H1 (cell line): ENCODE measurements around the gene CDC42EP2. TPM values are rescaled to one million over a fixed set of nuclear protein-coding genes. Genes with fewer than 3 reads are reported as not detected.
A peak's percentile ranks its signal among the peaks of the same experiment; 100 is the strongest.

Source experiments
- CTCF ChIA-PET: fragments of 300-600 bp; sonication (Branson Sonifier 250); formaldehyde crosslinking; loops from one replicate; lab custom pipeline; 2021; ENCODE audit not compliant: partially characterized antibody; lab: Charles Lee
- POLR2A ChIA-PET: fragments of 300-600 bp; sonication (Branson Sonifier 250); formaldehyde crosslinking; loops from one replicate; lab custom pipeline; 2021; ENCODE audit warnings: inconsistent platforms; ENCODE audit not compliant: partially characterized antibody; lab: Charles Lee
- DNase-seq, 2 experiments: peaks; one replicate each; pipeline versions ENCODE4 v3.0.0 to v3.0.0-alpha.2; 2010 to 2022; ENCODE audit warnings: low spot score in 2 of 2, low read depth in 1 of 2, mixed read lengths in 1 of 2
- FAIRE-seq: peaks from 2 replicates; lab custom pipeline; 2011; peaks lifted over from hg19 to GRCh38; lab: Jason Lieb, UNC
- H2AFZ ChIP-seq: 2 replicates; pipeline ENCODE4 v1.8.1; 2012; ENCODE audit warnings: low read length, inconsistent platforms
- H2AK5ac ChIP-seq: 2 replicates; pipeline ENCODE4 v1.6.1; 2013; ENCODE audit warnings: low read depth, low read length
- H2BK120ac ChIP-seq: replicated peaks from 2 replicates; pipeline ENCODE3; 2013; ENCODE audit warnings: low read depth, low read length, inconsistent platforms
- H2BK12ac ChIP-seq: 2 replicates; pipeline ENCODE4 v1.6.1; 2013; ENCODE audit warnings: low read depth, low read length
- H2BK15ac ChIP-seq: 2 replicates; pipeline ENCODE4 v1.6.1; 2013; ENCODE audit warnings: low read length
- H2BK20ac ChIP-seq: 2 replicates; pipeline ENCODE4 v1.6.1; 2013; ENCODE audit warnings: low read length
- H2BK5ac ChIP-seq: 2 replicates; pipeline ENCODE4 v1.6.1; 2013; ENCODE audit warnings: low read depth, low read length
- H3K14ac ChIP-seq: 2 replicates; pipeline ENCODE4 v1.6.1; 2013; ENCODE audit warnings: inconsistent platforms; ENCODE audit not compliant: insufficient read length
- H3K18ac ChIP-seq: 2 replicates; pipeline ENCODE4 v1.6.1; 2013; ENCODE audit warnings: low read length; ENCODE audit errors: extremely low read depth
- H3K23ac ChIP-seq: 2 replicates; pipeline ENCODE4 v1.6.1; 2013; ENCODE audit warnings: inconsistent platforms; ENCODE audit not compliant: insufficient read length
- H3K23me2 ChIP-seq: 2 replicates; pipeline ENCODE4 v1.6.1; 2013; ENCODE audit warnings: low read depth, low read length
- H3K27ac ChIP-seq: 2 replicates; pipeline ENCODE4 v1.6.1; 2011; ENCODE audit warnings: low read depth, low read length, inconsistent platforms
- H3K27me3 ChIP-seq, 4 experiments: replicated peaks in 1 of 4; 1 replicate in 1 of 4; 2 replicates in 3 of 4; pipeline versions ENCODE4 v1.6.1 to v1.8.1; 2011 to 2013; ENCODE audit warnings: low read length in 3 of 4, mild to moderate bottlenecking in 3 of 4, inconsistent platforms in 2 of 4, mixed read lengths in 2 of 4, moderate library complexity in 1 of 4; ENCODE audit not compliant: control insufficient read depth in 3 of 4, insufficient read depth in 3 of 4; ENCODE audit errors: extremely low read depth in 1 of 4
- H3K36me3 ChIP-seq, 4 experiments: 2 replicates each; pipeline versions ENCODE4 v1.6.1 to v1.8.1; 2011 to 2013; ENCODE audit warnings: mild to moderate bottlenecking in 4 of 4, low read length in 3 of 4, moderate library complexity in 2 of 4, control low read depth in 1 of 4, inconsistent platforms in 1 of 4; ENCODE audit not compliant: insufficient read depth in 4 of 4, control insufficient read depth in 2 of 4
- H3K4ac ChIP-seq: replicated peaks from 2 replicates; pipeline ENCODE3; 2013; ENCODE audit warnings: low read length, low read depth, mixed read lengths, inconsistent platforms; ENCODE audit not compliant: insufficient read length
- H3K4me1 ChIP-seq, 4 experiments: replicated peaks in 1 of 4; 1 replicate in 1 of 4; 2 replicates in 3 of 4; pipeline versions ENCODE4 v1.6.1 to v1.8.1; 2011 to 2013; ENCODE audit warnings: low read length in 3 of 4, inconsistent platforms in 2 of 4, mixed read lengths in 1 of 4; ENCODE audit not compliant: insufficient read depth in 4 of 4, control insufficient read depth in 3 of 4
- H3K4me2 ChIP-seq, 2 experiments: 2 replicates each; pipeline versions ENCODE4 v1.6.1 to v1.8.1; 2011 to 2013; ENCODE audit warnings: low read depth in 2 of 2, low read length in 2 of 2, control low read depth in 1 of 2, inconsistent platforms in 1 of 2, mild to moderate bottlenecking in 1 of 2; ENCODE audit not compliant: insufficient read depth in 1 of 2
- H3K4me3 ChIP-seq, 4 experiments: fragments of 200-600, 300-600 bp in 1 of 4; sonication (generic), shearing (Covaris generic), sonication (Bioruptor Twin) in 1 of 4; 2 replicates each; pipeline versions ENCODE4 v1.5.1 to v1.8.1; 2011 to 2016; ENCODE audit warnings: low read length in 4 of 4, low read depth in 3 of 4, control low read depth in 2 of 4, inconsistent platforms in 2 of 4, mild to moderate bottlenecking in 2 of 4, mixed read lengths in 1 of 4, moderate library complexity in 1 of 4; ENCODE audit not compliant: insufficient read depth in 2 of 4; ENCODE audit errors: extremely low read depth in 1 of 4
- H3K56ac ChIP-seq: replicated peaks from 2 replicates; pipeline ENCODE3; 2013; ENCODE audit warnings: low read depth, mild to moderate bottlenecking, mixed read lengths, low read length, inconsistent platforms; ENCODE audit not compliant: insufficient read length
- H3K79me1 ChIP-seq: 2 replicates; pipeline ENCODE4 v1.6.1; 2013; ENCODE audit warnings: low read depth, low read length, control low read depth
- H3K79me2 ChIP-seq, 2 experiments: 2 replicates each; pipeline versions ENCODE4 v1.6.1 to v1.8.1; 2012 to 2013; ENCODE audit warnings: low read length in 2 of 2, mild to moderate bottlenecking in 2 of 2, inconsistent platforms in 1 of 2; ENCODE audit not compliant: insufficient read depth in 2 of 2, control insufficient read depth in 1 of 2
- H3K9ac ChIP-seq, 4 experiments: replicated peaks in 1 of 4; 1 replicate in 1 of 4; 2 replicates in 3 of 4; pipeline versions ENCODE4 v1.6.1 to v1.8.1; 2011 to 2013; ENCODE audit warnings: low read depth in 3 of 4, low read length in 3 of 4, control low read depth in 2 of 4, mild to moderate bottlenecking in 2 of 4, moderate library complexity in 2 of 4, inconsistent platforms in 1 of 4; ENCODE audit errors: extremely low read depth in 1 of 4
- H3K9me3 ChIP-seq, 2 experiments: 2 replicates each; pipeline versions ENCODE4 v1.6.1 to v1.8.1; 2012 to 2013; ENCODE audit warnings: mild to moderate bottlenecking in 2 of 2, moderate library complexity in 2 of 2, control low read depth in 1 of 2, inconsistent platforms in 1 of 2, low read depth in 1 of 2, low read length in 1 of 2, mixed read lengths in 1 of 2; ENCODE audit not compliant: insufficient read depth in 2 of 2
- H4K20me1 ChIP-seq, 2 experiments: replicated peaks in 1 of 2; 2 replicates each; pipeline versions ENCODE3 to v1.8.1; 2011 to 2013; ENCODE audit warnings: inconsistent platforms in 2 of 2, low read length in 2 of 2, mild to moderate bottlenecking in 1 of 2; ENCODE audit not compliant: insufficient read depth in 2 of 2, control insufficient read depth in 1 of 2
- H4K5ac ChIP-seq: 2 replicates; pipeline ENCODE4 v1.6.1; 2013; ENCODE audit warnings: low read length, low read depth, mixed read lengths, inconsistent platforms; ENCODE audit not compliant: insufficient read length
- H4K8ac ChIP-seq: 2 replicates; pipeline ENCODE4 v1.8.0; 2013; ENCODE audit warnings: mild to moderate bottlenecking, moderate library complexity, low read length, inconsistent platforms; ENCODE audit not compliant: insufficient read depth; ENCODE audit errors: extremely low read depth
- H4K91ac ChIP-seq: replicated peaks from 2 replicates; pipeline ENCODE3; 2013; ENCODE audit warnings: low read length, mixed read lengths, inconsistent platforms; ENCODE audit not compliant: insufficient read length
- ASH2L ChIP-seq: fragments of 200-600, 300-600 bp; sonication (generic); IDR thresholded peaks from one replicate; pipeline ENCODE4 v1.7.1; 2017; ENCODE audit warnings: low read length
- CBX8 ChIP-seq: fragments of 300-800, 300-1000 bp; sonication (generic); IDR thresholded peaks from 2 replicates; pipeline ENCODE4 v1.7.1; 2016; ENCODE audit warnings: low read depth, low read length, borderline replicate concordance
- HDAC6 ChIP-seq: IDR thresholded peaks from one replicate; pipeline ENCODE4 v1.7.1; 2012; ENCODE audit warnings: low read depth, mild to moderate bottlenecking, inconsistent platforms, low read length, moderate library complexity
- JUN ChIP-seq: IDR thresholded peaks from 2 replicates; pipeline ENCODE4 v1.6.1; 2011; ENCODE audit warnings: low read depth, mild to moderate bottlenecking, improper control_type of control experiment, low read length
- KDM1A ChIP-seq: fragments of 200-600, 300-600 bp; sonication (generic); IDR thresholded peaks from 2 replicates; pipeline ENCODE4 v1.7.1; 2016; ENCODE audit warnings: mild to moderate bottlenecking, low read length, borderline replicate concordance
- MAFK ChIP-seq: IDR thresholded peaks from 2 replicates; pipeline ENCODE4 v1.6.1; 2012; ENCODE audit warnings: low read depth, mild to moderate bottlenecking, improper control_type of control experiment, low read length
- POLR2AphosphoS5 ChIP-seq: IDR thresholded peaks from 2 replicates; pipeline ENCODE4 v1.6.1; 2011; ENCODE audit warnings: low read depth, low read length
- RAD21 ChIP-seq, 2 experiments: IDR thresholded peaks in 1 of 2; conservative IDR thresholded peaks in 1 of 2; 2 replicates each; pipeline ENCODE4 v1.6.1; 2011; ENCODE audit warnings: low read depth in 2 of 2, low read length in 2 of 2, improper control_type of control experiment in 1 of 2, inconsistent platforms in 1 of 2, mild to moderate bottlenecking in 1 of 2, moderate library complexity in 1 of 2
- RBBP5 ChIP-seq: IDR thresholded peaks from 2 replicates; pipeline ENCODE4 v1.7.1; 2012; ENCODE audit warnings: low read depth, mild to moderate bottlenecking, inconsistent platforms, low read length, moderate library complexity, borderline replicate concordance
- RFX5 ChIP-seq: IDR thresholded peaks from 2 replicates; pipeline ENCODE4 v1.6.1; 2011; ENCODE audit warnings: low read depth, low read length, improper control_type of control experiment, borderline replicate concordance
- SIX5 ChIP-seq: IDR thresholded peaks from 2 replicates; pipeline ENCODE4 v1.6.1; 2011; ENCODE audit warnings: mild to moderate bottlenecking, low read depth, low read length
- TAF1 ChIP-seq: IDR thresholded peaks from 2 replicates; pipeline ENCODE4 v1.6.1; 2011; ENCODE audit warnings: mild to moderate bottlenecking, low read depth, low read length
- TEAD4 ChIP-seq: IDR thresholded peaks from 2 replicates; pipeline ENCODE4 v1.6.1; 2012; ENCODE audit warnings: low read depth, low read length, inconsistent platforms, mixed read lengths
- WGBS, 2 experiments: shearing (Covaris generic) in 1 of 2; methylation state at CpG; one replicate each; pipeline versions ENCODE4 v1.1.6 to v1.1.7; 2013 to 2015; ENCODE audit warnings: low lambda C conversion rate in 2 of 2, mixed read lengths in 2 of 2, inconsistent platforms in 1 of 2, low coverage in 1 of 2, missing lambda C conversion rate in 1 of 2; ENCODE audit not compliant: insufficient replicate concordance in 2 of 2, insufficient coverage in 1 of 2, insufficient read length in 1 of 2; ENCODE audit errors: extremely low coverage in 1 of 2, missing lambda C conversion rate in 1 of 2; 5-methylcytosine and 5-hydroxymethylcytosine counted together
- polyA plus RNA-seq, 7 experiments: library from polyadenylated mRNA; depleted of rRNA in 3 of 7; stranded (reverse) in 5 of 7; unstranded in 2 of 7; fragments of >200 nt in 5 of 7; fragments of 200-250 nt in 2 of 7; gene quantifications; 1 replicate in 5 of 7; 2 replicates in 1 of 7; 4 replicates in 1 of 7; pipeline versions ENCODE4 v1.2.1 to v1.2.3, GENCODE V29; 2011 to 2013; ENCODE audit warnings: missing spikeins in 2 of 7, mixed read lengths in 2 of 7
- total RNA-seq: library from RNA; stranded (reverse); fragmentation: NEBNext Ultra II Directional; extraction: Animal tissue kit (Norgen Biotek cat#: 25700); gene quantifications from 2 replicates; pipeline ENCODE4 v1.2.1, GENCODE V29; 2021
- TF ChIP-seq, protein P1 (sequence below): IDR thresholded peaks from 2 replicates; pipeline ENCODE4 v1.6.1; 2012; ENCODE audit warnings: inconsistent platforms

Gene CDC42EP2
- total and polyA plus RNA-seq, 2 of the 8 experiments (the other 6 are each of a cell fraction or from before 2014, with no cell fraction given) = 11.8 to 13.3 TPM

DNA sequence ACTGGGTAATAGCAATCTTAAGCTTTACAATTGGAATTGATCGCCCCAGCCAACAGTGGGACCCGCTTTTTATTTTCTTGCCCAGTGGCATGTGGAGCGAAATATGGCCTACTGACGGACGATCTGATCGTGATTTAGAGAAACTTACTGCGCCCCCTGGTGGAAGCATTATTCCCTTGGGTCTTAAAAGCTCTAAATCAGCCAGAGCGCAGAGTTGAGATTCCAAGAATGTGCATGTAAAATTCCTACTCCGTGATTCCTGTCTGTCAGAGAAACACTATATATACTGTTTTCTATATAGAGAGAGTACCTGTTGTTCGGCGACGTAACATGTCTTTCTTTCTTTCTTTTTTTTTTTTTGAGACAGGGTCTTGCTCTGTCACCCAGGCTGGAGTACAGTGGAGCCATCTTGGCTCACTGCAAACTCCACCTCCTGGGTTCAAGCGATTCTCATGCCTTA lies 15.3 kb downstream of the CDC42EP2 start:
- Histone ChIP-seq H4K91ac (no peak overlapping the region), H4K8ac (no peak overlapping the region), H4K5ac (no peak overlapping the region), H3K14ac (no peak overlapping the region), H3K9me3 (no peaks in the 10 kb centered on the region), H3K23me2 (peaks cover 3% of the 10 kb centered on the region), H2BK12ac (no peak overlapping the region), H2BK120ac (no peak overlapping the region), H3K79me1 (peaks cover 4% of the 10 kb centered on the region), H3K56ac (no peak overlapping the region), H3K36me3 (no peaks in the 10 kb centered on the region), H2BK15ac (no peak overlapping the region), H3K79me2 (peaks cover under 1 to 8% of the 10 kb centered on the region in 2 experiments; a peak in 3 of 4 replicates), H2BK20ac (no peak overlapping the region), H2BK5ac (no peak overlapping the region), H3K9ac (no peak overlapping the region), H3K18ac (no peak overlapping the region), H3K4ac (no peak overlapping the region), H3K23ac (no peak overlapping the region), H3K4me1 (peaks cover 0 to 4% (median 2%) of the 10 kb centered on the region in 4 experiments; a peak in 3 of 7 replicates), H3K27me3 (no peaks in the 10 kb centered on the region; a peak in 1 of 7 replicates), H2AFZ (no peak overlapping the region), H4K20me1 (no peaks in the 10 kb centered on the region), H3K27ac (no peak overlapping the region), H3K4me3 (no peak overlapping the region), H3K4me2 (no peak overlapping the region; a peak in 1 of 4 replicates), H2AK5ac (no peak overlapping the region)
- DNase-seq (peak in 1 of 2 experiments; percentile 91), FAIRE-seq (no peak)
- POLR2A ChIA-PET = interaction anchor here (0.6 to 20.9 kb wide), 14 partner anchors 9 to 170 kb away, joined by 3 to 208 read pairs (median 4); partner anchors contain the start of genes CDC42EP2 and NEAT1
- WGBS, 2 experiments = 18% methylated on average over 13 of the region's 13 CpGs; no CpG with 5 or more reads in 1 of the 2 experiments
- CTCF ChIA-PET = interaction anchor here (0.6 to 52.8 kb wide), 34 partner anchors 8 to 1649 kb away, joined by 3 to 1179 read pairs (median 4); partner anchors contain the start of genes CDC42EP2, POLA2 and TM7SF2
- TF ChIP-seq HDAC6 (no peak), CBX8 (no peak), MAFK (no peak), TAF1 (no peak), TEAD4 (peak; percentile 50), RAD21 (IDR thresholded peaks at IDR 0.05 in 1 of 2, conservative IDR thresholded peaks at IDR 0.05 in 1 of 2; ENCODE audit: low read depth in 2 of 2, low read length in 2 of 2) (peak; percentile 49 to 60), JUN (no peak), RFX5 (no peak), RBBP5 (no peak), ASH2L (no peak), POLR2AphosphoS5 (no peak), SIX5 (no peak), KDM1A (no peak)
- TF ChIP-seq, protein P1, sequence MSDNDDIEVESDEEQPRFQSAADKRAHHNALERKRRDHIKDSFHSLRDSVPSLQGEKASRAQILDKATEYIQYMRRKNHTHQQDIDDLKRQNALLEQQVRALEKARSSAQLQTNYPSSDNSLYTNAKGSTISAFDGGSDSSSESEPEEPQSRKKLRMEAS = 0 out of 2 replicates have a peak, but pooled peaks have one; percentile 44
